CD14-positive monocyte (primary cell): ENCODE results near the gene RNGTT. TPM values are rescaled to one million over a fixed set of nuclear protein-coding genes. Genes with fewer than 3 reads are reported as not detected.

Source experiments
- DNase-seq, 3 donors: peaks; one replicate each; pipeline ENCODE4 v3.0.0-alpha.2; 2011 to 2022
- H2AFZ ChIP-seq: 2 replicates; pipeline ENCODE4 v1.6.0; 2012; ENCODE audit warnings: mild to moderate bottlenecking, low read depth, low read length, inconsistent platforms; ENCODE audit not compliant: insufficient read depth, poor library complexity, severe bottlenecking
- H3K27ac ChIP-seq, 2 donors: 1 replicate in 1 of 2; 2 replicates in 1 of 2; pipeline ENCODE4 v1.5.1; 2012 to 2013; ENCODE audit warnings: low read length in 2 of 2, control low read depth in 1 of 2, inconsistent platforms in 1 of 2, low read depth in 1 of 2, mild to moderate bottlenecking in 1 of 2
- H3K27me3 ChIP-seq, 2 donors: one replicate each; pipeline versions ENCODE4 v1.6.0 to v1.6.1; 2011 to 2013; ENCODE audit warnings: low read length in 2 of 2; ENCODE audit not compliant: control insufficient read depth in 2 of 2, insufficient read depth in 2 of 2
- H3K36me3 ChIP-seq, 2 donors: replicated peaks in 1 of 2; 1 replicate in 1 of 2; 2 replicates in 1 of 2; pipeline versions ENCODE4 v1.5.1 to v1.6.1; 2012 to 2013; ENCODE audit warnings: low read length in 2 of 2, control low read depth in 1 of 2, inconsistent platforms in 1 of 2, mild to moderate bottlenecking in 1 of 2; ENCODE audit not compliant: insufficient read depth in 2 of 2, control insufficient read depth in 1 of 2
- H3K4me1 ChIP-seq, 2 donors: 1 replicate in 1 of 2; 2 replicates in 1 of 2; pipeline versions ENCODE4 v1.5.1 to v1.6.1; 2012 to 2013; ENCODE audit warnings: low read length in 2 of 2, control low read depth in 1 of 2, inconsistent platforms in 1 of 2, mild to moderate bottlenecking in 1 of 2, moderate library complexity in 1 of 2; ENCODE audit not compliant: insufficient read depth in 2 of 2, control insufficient read depth in 1 of 2
- H3K4me2 ChIP-seq: replicated peaks from 2 replicates; pipeline ENCODE3; 2012; ENCODE audit warnings: low read length, moderate library complexity, mild to moderate bottlenecking; ENCODE audit not compliant: poor library complexity, severe bottlenecking; ENCODE audit errors: extremely low read depth
- H3K4me3 ChIP-seq, 3 experiments: fragments of 200-600 bp in 1 of 3; sonication (generic) in 1 of 3; replicated peaks in 1 of 3; 1 replicate in 2 of 3; 2 replicates in 1 of 3; pipeline ENCODE4 v1.5.1; 2011 to 2013; ENCODE audit warnings: low read length in 3 of 3, mild to moderate bottlenecking in 3 of 3, control low read depth in 2 of 3, low read depth in 2 of 3, inconsistent platforms in 1 of 3, moderate library complexity in 1 of 3
- H3K79me2 ChIP-seq: 2 replicates; pipeline ENCODE4 v1.6.0; 2012; ENCODE audit warnings: mild to moderate bottlenecking, control low read depth, inconsistent platforms, low read length, moderate library complexity; ENCODE audit not compliant: insufficient read depth
- H3K9ac ChIP-seq: 2 replicates; pipeline ENCODE4 v1.6.0; 2017; ENCODE audit warnings: low read length, mild to moderate bottlenecking; ENCODE audit not compliant: insufficient read depth, poor library complexity, severe bottlenecking
- H3K9me3 ChIP-seq, 2 donors: replicated peaks in 1 of 2; 1 replicate in 1 of 2; 2 replicates in 1 of 2; pipeline versions ENCODE4 v1.5.1 to v1.6.1; 2012 to 2013; ENCODE audit warnings: low read length in 2 of 2, control low read depth in 1 of 2; ENCODE audit not compliant: control insufficient read depth in 1 of 2, insufficient read depth in 1 of 2
- H4K20me1 ChIP-seq: 2 replicates; pipeline ENCODE4 v1.6.0; 2012; ENCODE audit warnings: mild to moderate bottlenecking, low read length, control low read depth, moderate library complexity; ENCODE audit not compliant: insufficient read depth
- H3K27ac Mint-ChIP-seq, 7 donors: one replicate each; pipeline ENCODE4 v1.8.0; 2020; ENCODE audit warnings: mild to moderate bottlenecking in 7 of 7, mixed read lengths in 7 of 7, moderate library complexity in 6 of 7, inconsistent platforms in 2 of 7
- H3K27me3 Mint-ChIP-seq, 3 donors: one replicate each; pipeline ENCODE4 v1.8.0; 2021 to 2022; ENCODE audit warnings: low read depth in 3 of 3, mild to moderate bottlenecking in 3 of 3, mixed read lengths in 3 of 3, moderate library complexity in 3 of 3, inconsistent platforms in 1 of 3
- H3K36me3 Mint-ChIP-seq, 2 donors: one replicate each; pipeline ENCODE4 v1.8.0; 2020; ENCODE audit warnings: mixed read lengths in 2 of 2, inconsistent platforms in 1 of 2, mild to moderate bottlenecking in 1 of 2
- H3K4me1 Mint-ChIP-seq: one replicate; pipeline ENCODE4 v1.8.0; 2020; ENCODE audit warnings: mild to moderate bottlenecking, mixed read lengths
- H3K4me3 Mint-ChIP-seq, 2 donors: one replicate each; pipeline ENCODE4 v1.8.0; 2020; ENCODE audit warnings: mild to moderate bottlenecking in 2 of 2, mixed read lengths in 2 of 2, moderate library complexity in 1 of 2
- H3K9me3 Mint-ChIP-seq, 7 donors: one replicate each; pipeline ENCODE4 v1.8.0; 2020 to 2022; ENCODE audit warnings: mixed read lengths in 7 of 7, mild to moderate bottlenecking in 6 of 7, moderate library complexity in 6 of 7, inconsistent platforms in 2 of 7
- WGBS: methylation state at CpG from one replicate; pipeline ENCODE4 v1.1.5; 2013; ENCODE audit warnings: missing lambda C conversion rate; ENCODE audit not compliant: insufficient coverage; 5-methylcytosine and 5-hydroxymethylcytosine counted together
- intact Hi-C, 2 donors: fragments of 100-400 bp; cut with micrococcal nuclease; formaldehyde crosslinking; loops; one replicate each; pipeline versions ENCODE4 v1.15.0 to v1.15.1; 2023
- polyA plus RNA-seq, 3 donors: library from polyadenylated mRNA; depleted of rRNA in 1 of 3; unstranded in 2 of 3; stranded (reverse) in 1 of 3; fragments of 300-500 nt in 2 of 3; fragments of >200 nt in 1 of 3; fragmentation: Illumina TruSeq in 2 of 3; gene quantifications; 1 replicate in 2 of 3; 2 replicates in 1 of 3; pipeline ENCODE4 v1.2.3, GENCODE V29; 2012 to 2021
- TF ChIP-seq, protein P1 (sequence below): fragments of 200-600 bp; IDR thresholded peaks from one replicate; pipeline ENCODE4 v1.8.0; 2022; ENCODE audit warnings: antibody characterized with exemption, mild to moderate bottlenecking

Gene RNGTT
- polyA plus RNA-seq, 3 donors: 2.3 to 8.6 (median 5.8) TPM

DNA sequence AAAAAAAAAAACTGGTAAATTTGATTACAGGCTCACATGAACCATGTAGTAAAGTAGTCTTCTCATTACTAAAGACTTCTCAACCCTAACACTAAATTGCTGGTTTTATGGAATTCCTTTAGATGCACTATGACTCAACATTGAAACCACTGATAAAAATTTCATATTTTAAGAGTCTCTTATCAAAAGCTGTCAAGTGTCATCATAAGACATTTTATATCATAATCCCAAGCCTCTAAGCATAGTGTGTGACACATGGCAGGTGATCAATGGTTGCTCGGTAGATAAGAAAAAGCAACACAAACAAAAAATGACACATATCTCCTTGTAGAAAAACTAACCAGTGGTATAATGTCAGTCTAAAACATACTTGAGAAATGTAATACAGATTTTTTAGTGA is 258.4 kb downstream of the RNGTT start:
- TF ChIP-seq, protein P1, sequence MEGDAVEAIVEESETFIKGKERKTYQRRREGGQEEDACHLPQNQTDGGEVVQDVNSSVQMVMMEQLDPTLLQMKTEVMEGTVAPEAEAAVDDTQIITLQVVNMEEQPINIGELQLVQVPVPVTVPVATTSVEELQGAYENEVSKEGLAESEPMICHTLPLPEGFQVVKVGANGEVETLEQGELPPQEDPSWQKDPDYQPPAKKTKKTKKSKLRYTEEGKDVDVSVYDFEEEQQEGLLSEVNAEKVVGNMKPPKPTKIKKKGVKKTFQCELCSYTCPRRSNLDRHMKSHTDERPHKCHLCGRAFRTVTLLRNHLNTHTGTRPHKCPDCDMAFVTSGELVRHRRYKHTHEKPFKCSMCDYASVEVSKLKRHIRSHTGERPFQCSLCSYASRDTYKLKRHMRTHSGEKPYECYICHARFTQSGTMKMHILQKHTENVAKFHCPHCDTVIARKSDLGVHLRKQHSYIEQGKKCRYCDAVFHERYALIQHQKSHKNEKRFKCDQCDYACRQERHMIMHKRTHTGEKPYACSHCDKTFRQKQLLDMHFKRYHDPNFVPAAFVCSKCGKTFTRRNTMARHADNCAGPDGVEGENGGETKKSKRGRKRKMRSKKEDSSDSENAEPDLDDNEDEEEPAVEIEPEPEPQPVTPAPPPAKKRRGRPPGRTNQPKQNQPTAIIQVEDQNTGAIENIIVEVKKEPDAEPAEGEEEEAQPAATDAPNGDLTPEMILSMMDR: no peak
- Mint-ChIP-seq H3K4me3 (no peak overlapping the region), H3K9me3 (peaks cover 0 to 6% (median 0%) of the 10 kb centered on the region in 7 donors), H3K27me3 (no peaks in the 10 kb centered on the region), H3K4me1 (no peaks in the 10 kb centered on the region), H3K36me3 (peaks cover 3 to 4% of the 10 kb centered on the region in 2 donors), H3K27ac (no peak overlapping the region)
- WGBS: no CpG with 5 or more reads among the region's 1 CpG
- intact Hi-C loops: no loop called here
- Histone ChIP-seq H3K27ac (no peak overlapping the region), H3K4me2 (no peak overlapping the region), H3K27me3 (no peaks in the 10 kb centered on the region), H2AFZ (no peak overlapping the region), H3K4me3 (no peak overlapping the region), H3K9ac (no peak overlapping the region), H3K79me2 (no peaks in the 10 kb centered on the region), H3K4me1 (no peaks in the 10 kb centered on the region), H3K9me3 (no peaks in the 10 kb centered on the region), H4K20me1 (no peaks in the 10 kb centered on the region), H3K36me3 (no peaks in the 10 kb centered on the region)
- DNase-seq: no peak

- Mint-ChIP-seq H3K36me3 (peaks cover 3 to 4% of the 10 kb centered on the region in 2 donors), H3K9me3 (peaks cover 0 to 6% (median 0%) of the 10 kb centered on the region in 7 donors), H3K4me3 (no peak overlapping the region), H3K4me1 (no peaks in the 10 kb centered on the region), H3K27me3 (no peaks in the 10 kb centered on the region), H3K27ac (no peak overlapping the region)
- Histone ChIP-seq H3K4me2 (no peak overlapping the region), H3K4me1 (no peaks in the 10 kb centered on the region), H3K27me3 (no peaks in the 10 kb centered on the region), H4K20me1 (no peaks in the 10 kb centered on the region), H3K27ac (no peak overlapping the region), H3K79me2 (no peaks in the 10 kb centered on the region), H3K9me3 (no peaks in the 10 kb centered on the region), H2AFZ (no peak overlapping the region), H3K4me3 (no peak overlapping the region), H3K9ac (no peak overlapping the region), H3K36me3 (no peaks in the 10 kb centered on the region)
- TF ChIP-seq, protein P1: no peak
- WGBS: 100% methylated on average over 2 of the region's 4 CpGs
- intact Hi-C loops: no loop called here
- DNase-seq: no peak
These were observed 260.4 kb downstream of the RNGTT start for GRCh38 chr6:88702956-88703556.
